ENCODE results near the gene EED. TPM values are rescaled to one million over a fixed set of nuclear protein-coding genes. Genes with fewer than 3 reads are reported as not detected.
"Not testable (repeated sequence)": the region's sequence is repeated elsewhere in the genome, so short reads cannot be mapped to it uniquely, and the experiment has no call there.

The EED gene
- total RNA-seq, 2 donors from 2014 or later: 89.3 to 143 TPM

DNA sequence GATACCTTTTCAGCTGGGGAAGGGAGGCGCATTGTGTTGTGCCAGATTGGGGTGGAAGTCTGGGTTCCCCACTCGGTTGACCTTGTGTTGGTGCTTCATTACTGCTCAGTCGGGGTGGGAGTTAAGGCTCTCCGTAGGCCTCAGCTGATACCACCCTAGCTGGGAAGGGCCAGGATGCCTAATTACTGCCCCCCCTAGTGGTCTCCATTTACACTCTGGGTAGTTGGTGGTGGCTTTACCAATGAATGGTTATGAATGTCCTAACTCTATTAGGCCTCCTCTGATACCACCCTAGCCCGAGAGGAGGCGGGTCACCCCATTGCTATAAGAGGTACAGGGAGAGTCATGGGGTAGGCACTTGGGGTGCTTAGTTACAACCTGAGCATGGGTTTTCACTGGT is 29.9 kb downstream of the EED start:
- H3K36me3 Mint-ChIP-seq: peaks cover 74% of the 10 kb centered on the region
- ATAC-seq: no peak
- no peak for DNase-seq (ENCODE audit: low spot score)
- no peaks in the 10 kb centered on the region for H3K9me3 Mint-ChIP-seq
- no peaks in the 10 kb centered on the region for H3K27me3 Mint-ChIP-seq
- H3K4me3 Mint-ChIP-seq: no peak overlapping the region
- peak overlapping the region; percentile 40 to 83 for H3K27ac Mint-ChIP-seq
- H3K4me1 Mint-ChIP-seq (ENCODE audit: low read depth in 2 of 2): peaks cover 62 to 67% of the 10 kb centered on the region in 2 donors

DNA sequence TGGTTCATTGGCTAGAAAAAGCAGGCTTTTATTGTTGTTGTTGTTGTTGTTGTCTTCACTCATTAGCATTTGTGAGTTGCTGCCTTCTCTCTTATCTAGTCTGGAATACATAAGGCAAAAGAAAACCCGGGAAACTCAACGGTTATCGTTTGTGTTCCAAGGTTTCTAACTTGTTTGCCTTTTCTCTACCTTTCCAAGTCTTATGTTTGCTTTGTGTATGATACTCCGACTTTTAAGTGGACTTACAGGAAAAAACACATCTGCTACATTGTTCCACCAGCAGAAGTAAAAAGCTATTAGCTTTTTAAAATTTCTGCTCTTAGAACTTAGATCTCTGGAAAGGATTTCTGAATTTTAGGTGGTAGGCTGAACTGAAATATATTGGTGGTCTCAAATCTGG is 30.4 kb downstream of the EED start:
- H3K4me3 Mint-ChIP-seq: no peak overlapping the region
- ATAC-seq (no peak), DNase-seq (ENCODE audit: low spot score) (no peak)
- peaks cover 62 to 63% of the 10 kb centered on the region in 2 donors for H3K4me1 Mint-ChIP-seq (ENCODE audit: low read depth in 2 of 2)
- H3K27me3 Mint-ChIP-seq: no peaks in the 10 kb centered on the region
- no peaks in the 10 kb centered on the region for H3K9me3 Mint-ChIP-seq
- H3K36me3 Mint-ChIP-seq: peaks cover 70% of the 10 kb centered on the region
- peak overlapping the region; percentile 40 to 83 for H3K27ac Mint-ChIP-seq

DNA sequence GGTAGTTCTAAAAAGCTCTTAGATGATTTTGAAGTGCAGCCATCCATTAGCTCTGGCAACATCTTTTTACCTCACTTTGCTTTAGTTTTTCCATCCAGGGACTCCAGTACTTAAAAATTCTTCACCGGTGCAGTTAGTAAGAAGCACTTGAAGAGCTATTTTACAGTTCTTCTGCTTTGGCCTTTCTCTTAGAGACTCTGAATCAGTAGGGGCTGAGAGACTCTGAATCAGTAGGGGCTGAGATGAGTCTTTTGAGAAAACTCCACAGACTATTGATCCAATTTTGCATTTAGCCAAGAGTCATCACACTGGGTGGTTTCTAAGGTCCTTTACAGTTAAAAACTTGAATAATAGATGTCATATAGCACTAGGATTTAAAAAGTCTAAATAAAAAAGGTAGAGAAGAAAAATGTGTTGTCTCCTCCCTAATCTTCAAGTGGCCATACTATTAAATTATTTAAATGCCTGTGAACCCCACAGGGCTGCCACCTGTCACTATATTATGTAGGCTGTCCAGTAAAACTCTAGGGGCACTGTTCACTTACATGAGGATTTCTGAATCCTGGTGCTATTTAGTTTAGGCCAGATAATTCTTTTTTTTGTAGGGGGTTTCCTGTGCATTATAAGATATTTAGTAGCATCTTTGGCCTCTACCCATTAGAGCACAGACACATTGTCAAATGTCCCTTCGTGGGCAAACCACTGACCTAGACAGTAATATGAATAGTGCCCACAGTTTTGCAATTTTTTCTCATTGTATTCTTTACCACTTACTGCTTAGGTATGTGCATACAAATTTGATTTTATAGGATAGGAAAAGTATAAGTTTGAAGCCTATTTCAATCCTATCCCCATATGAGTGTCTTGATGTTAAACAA is 31.2 kb downstream of the EED start:
- Mint-ChIP-seq H3K27ac (peak overlapping the region; percentile 49 to 83), H3K27me3 (no peaks in the 10 kb centered on the region), H3K4me1 (ENCODE audit: low read depth in 2 of 2) (peaks cover 57 to 62% of the 10 kb centered on the region in 2 donors), H3K9me3 (no peaks in the 10 kb centered on the region), H3K4me3 (no peak overlapping the region), H3K36me3 (peaks cover 67% of the 10 kb centered on the region)
- DNase-seq (ENCODE audit: low spot score) (no peak), ATAC-seq (peak; percentile 58 to 80)

- DNase-seq (ENCODE audit: low spot score) (no peak), ATAC-seq (no peak)
- Mint-ChIP-seq H3K27me3 (no peaks in the 10 kb centered on the region), H3K4me3 (no peak overlapping the region), H3K27ac (no peak overlapping the region), H3K9me3 (peaks cover 2% of the 10 kb centered on the region), H3K4me1 (ENCODE audit: low read depth in 2 of 2) (peaks cover 50 to 63% of the 10 kb centered on the region in 2 donors), H3K36me3 (peaks cover 58% of the 10 kb centered on the region)
Measured at GRCh38 chr11:86277741-86278140, 33.2 kb downstream of the EED start.

- Mint-ChIP-seq H3K4me3 (no peak overlapping the region), H3K36me3 (peaks cover 59% of the 10 kb centered on the region), H3K4me1 (ENCODE audit: low read depth in 2 of 2) (peaks cover 52 to 61% of the 10 kb centered on the region in 2 donors), H3K9me3 (peaks cover 2% of the 10 kb centered on the region), H3K27ac (peak overlapping the region in 1 of 2 donors; percentile 76), H3K27me3 (no peaks in the 10 kb centered on the region)
- DNase-seq (ENCODE audit: low spot score) (no peak), ATAC-seq (no peak)
Measured at GRCh38 chr11:86278226-86278625, 33.7 kb downstream of the EED start.

- H3K4me3 Mint-ChIP-seq: no peak overlapping the region
- peaks cover 44 to 64% of the 10 kb centered on the region in 2 donors for H3K4me1 Mint-ChIP-seq (ENCODE audit: low read depth in 2 of 2)
- H3K27ac Mint-ChIP-seq: peak overlapping the region in 1 of 2 donors; percentile 76
- ATAC-seq (no peak), DNase-seq (ENCODE audit: low spot score) (no peak)
- H3K9me3 Mint-ChIP-seq: peaks cover 2% of the 10 kb centered on the region
- peaks cover 51% of the 10 kb centered on the region for H3K36me3 Mint-ChIP-seq
- H3K27me3 Mint-ChIP-seq: no peaks in the 10 kb centered on the region
Measured at GRCh38 chr11:86279747-86280146, 35.2 kb downstream of the EED start.

GRCh38 chr11:86287468-86287796 is 42.9 kb downstream of the EED start:
- DNase-seq (ENCODE audit: low spot score) (no peak), ATAC-seq (no peak)
- H3K4me3 Mint-ChIP-seq: peak overlapping the region; percentile 72
- H3K27me3 Mint-ChIP-seq: no peaks in the 10 kb centered on the region
- peaks cover 13% of the 10 kb centered on the region for H3K36me3 Mint-ChIP-seq
- H3K27ac Mint-ChIP-seq: peak overlapping the region; percentile 83 to 94
- peaks cover 51 to 57% of the 10 kb centered on the region in 2 donors for H3K4me1 Mint-ChIP-seq (ENCODE audit: low read depth in 2 of 2)
- H3K9me3 Mint-ChIP-seq: no peaks in the 10 kb centered on the region

GRCh38 chr11:86288776-86289507 is 44.4 kb downstream of the EED start:
- Mint-ChIP-seq H3K4me3 (peak overlapping the region; percentile 87), H3K27ac (peak overlapping the region; percentile 83 to 94), H3K36me3 (peaks cover 11% of the 10 kb centered on the region), H3K4me1 (ENCODE audit: low read depth in 2 of 2) (peaks cover 55% of the 10 kb centered on the region in 2 donors), H3K27me3 (no peaks in the 10 kb centered on the region), H3K9me3 (peaks cover 4% of the 10 kb centered on the region)
- ATAC-seq (peak in 1 of 2 donors; percentile 19), DNase-seq (ENCODE audit: low spot score) (no peak)

GRCh38 chr11:86289508-86290280 is 45.1 kb downstream of the EED start:
- Mint-ChIP-seq H3K36me3 (peaks cover 15% of the 10 kb centered on the region), H3K4me1 (ENCODE audit: low read depth in 2 of 2) (peaks cover 57 to 62% of the 10 kb centered on the region in 2 donors), H3K27ac (peak overlapping the region; percentile 83 to 94), H3K4me3 (peak overlapping the region; percentile 87)
- not testable (repeated sequence) for ATAC-seq; H3K9me3 Mint-ChIP-seq; DNase-seq (ENCODE audit: low spot score); H3K27me3 Mint-ChIP-seq

DNA sequence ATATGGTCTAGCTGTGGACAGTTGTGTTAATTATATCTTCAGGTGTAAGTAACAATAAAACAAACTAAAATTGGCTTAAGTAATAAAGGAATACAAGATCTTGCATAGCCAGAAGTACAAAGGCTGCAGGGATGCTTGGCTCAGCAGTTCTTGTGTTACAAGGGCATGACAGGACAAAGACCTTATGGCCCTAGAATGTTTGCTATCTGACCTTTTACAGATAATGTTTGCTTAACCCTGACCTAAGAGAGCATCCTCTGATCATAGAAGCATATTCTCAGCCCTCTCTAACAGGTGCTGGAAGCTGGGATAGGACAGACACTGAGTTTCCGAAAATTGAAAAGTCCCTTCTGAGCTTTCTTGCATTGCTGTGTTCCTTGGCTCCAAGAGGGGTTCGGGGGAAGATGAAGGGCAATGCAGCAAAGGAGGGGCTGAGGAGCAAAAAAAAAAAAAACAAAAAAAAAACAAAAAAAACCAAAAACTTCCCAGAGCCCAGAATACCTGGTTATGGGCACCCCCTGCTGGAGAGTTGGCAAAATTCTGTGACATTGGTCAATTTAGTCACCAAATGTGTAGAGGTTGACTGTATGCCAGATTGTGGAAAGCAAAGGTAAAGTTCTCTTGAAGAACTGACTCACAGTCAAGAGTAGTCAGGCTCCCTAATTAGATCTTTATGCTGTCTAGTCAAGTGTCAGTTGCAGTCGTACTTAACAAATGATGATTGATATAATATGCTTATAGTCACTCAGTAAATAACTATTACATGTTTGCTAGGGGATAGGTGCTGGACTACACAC is 47.1 kb downstream of the EED start:
- Mint-ChIP-seq H3K9me3 (peaks cover 4% of the 10 kb centered on the region), H3K4me3 (peak overlapping the region; percentile 75), H3K4me1 (ENCODE audit: low read depth in 2 of 2) (peaks cover 56 to 62% of the 10 kb centered on the region in 2 donors), H3K27ac (peak overlapping the region; percentile 84 to 94), H3K36me3 (peaks cover 16% of the 10 kb centered on the region), H3K27me3 (no peaks in the 10 kb centered on the region)
- DNase-seq (ENCODE audit: low spot score) (peak; percentile 77), ATAC-seq (peak in 1 of 2 donors; percentile 39)

- Mint-ChIP-seq H3K9me3 (peaks cover 4% of the 10 kb centered on the region), H3K27me3 (no peaks in the 10 kb centered on the region), H3K4me1 (ENCODE audit: low read depth in 2 of 2) (peaks cover 51 to 55% of the 10 kb centered on the region in 2 donors), H3K36me3 (peaks cover 20% of the 10 kb centered on the region), H3K4me3 (peak overlapping the region; percentile 79), H3K27ac (peak overlapping the region; percentile 84 to 94)
- DNase-seq (ENCODE audit: low spot score) (peak; percentile 76), ATAC-seq (peak; percentile 89 to 90)
Measured at GRCh38 chr11:86292912-86293616, 48.5 kb downstream of the EED start.

DNA sequence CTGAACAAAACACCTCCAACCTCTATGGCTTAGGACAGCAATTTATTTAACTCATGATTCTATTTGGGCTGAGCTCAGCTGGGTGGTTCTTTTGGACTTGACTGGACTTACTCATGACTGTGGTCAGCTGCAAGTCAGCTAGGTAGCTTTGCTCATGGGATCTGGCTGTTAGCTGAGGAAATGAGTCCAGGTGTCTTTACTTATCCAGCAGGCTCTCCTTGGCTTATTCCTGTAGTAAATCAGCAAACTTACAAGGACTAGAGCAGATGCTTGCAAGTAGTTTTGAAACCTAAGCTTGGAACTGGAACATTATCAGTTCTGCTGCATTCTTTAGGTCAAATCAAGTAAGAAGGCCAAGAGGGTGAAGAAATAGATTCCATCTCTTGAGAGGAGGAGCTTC is 49.5 kb downstream of the EED start:
- H3K36me3 Mint-ChIP-seq: peaks cover 20% of the 10 kb centered on the region
- H3K9me3 Mint-ChIP-seq: peaks cover 4% of the 10 kb centered on the region
- peak overlapping the region; percentile 60 for H3K4me3 Mint-ChIP-seq
- DNase-seq (ENCODE audit: low spot score) (no peak), ATAC-seq (no peak)
- H3K4me1 Mint-ChIP-seq (ENCODE audit: low read depth in 2 of 2): peaks cover 44 to 45% of the 10 kb centered on the region in 2 donors
- peaks cover 0 to under 1% of the 10 kb centered on the region in 2 donors for H3K27me3 Mint-ChIP-seq
- peak overlapping the region; percentile 84 to 94 for H3K27ac Mint-ChIP-seq

All from natural killer cell treated with Interleukin-12 subunit alpha and Interleukin-12 subunit beta and Interleukin-15 and Interleukin-18, amount 100 ng/mL, for 72 hours (primary cell).